ENCODE data around the gene VAX1. TPM values are rescaled to one million over a fixed set of nuclear protein-coding genes. Genes with fewer than 3 reads are reported as not detected.
"Not testable (repeated sequence)": the region's sequence is repeated elsewhere in the genome, so short reads cannot be mapped to it uniquely, and the experiment has no call there.

The VAX1 gene
- total and polyA plus RNA-seq, 10 donors = not detected

- TF ChIP-seq CTCF (IDR thresholded peaks at IDR 0.05 in 8 of 11, conservative IDR thresholded peaks at IDR 0.05 in 3 of 11) (no peak), POLR2A (IDR thresholded peaks at IDR 0.05) (no peak), POLR2AphosphoS5 (IDR thresholded peaks at IDR 0.05) (no peak)
- no peak for DNase-seq
- Histone ChIP-seq H3K27ac (no peak overlapping the region), H3K4me3 (peak overlapping the region in 1 of 8 donors; percentile 24), H3K27me3 (replicated peaks in 1 of 7) (peaks cover 8 to 100% (median 92%) of the 10 kb centered on the region in 7 donors), H3K4me1 (peaks cover 11 to 55% (median 51%) of the 10 kb centered on the region in 6 donors), H3K9me3 (no peaks in the 10 kb centered on the region), H3K36me3 (no peaks in the 10 kb centered on the region)
- 2 to 10% (median 5%) methylated on average over 23 to 27 of the region's 27 CpGs for WGBS, 5 donors
- intact Hi-C loops (cut with DNase I; ENCODE audit: low total_unique reads) = no loop called here
Measured at GRCh38 chr10:117132751-117133231, 5.3 kb downstream of the VAX1 start.

GRCh38 chr10:117131376-117132327 is 6.4 kb downstream of the VAX1 start:
- Histone ChIP-seq H3K27ac (no peak overlapping the region), H3K4me1 (peaks cover 3 to 43% (median 40%) of the 10 kb centered on the region in 6 donors), H3K36me3 (no peaks in the 10 kb centered on the region), H3K27me3 (replicated peaks in 1 of 7) (peaks cover 5 to 100% (median 90%) of the 10 kb centered on the region in 7 donors), H3K4me3 (peak overlapping the region in 5 of 8 donors; percentile 2 to 46 (median 10)), H3K9me3 (no peaks in the 10 kb centered on the region)
- TF ChIP-seq CTCF (IDR thresholded peaks at IDR 0.05 in 8 of 11, conservative IDR thresholded peaks at IDR 0.05 in 3 of 11) = no peak
- TF ChIP-seq POLR2AphosphoS5 (IDR thresholded peaks at IDR 0.05) = no peak
- TF ChIP-seq POLR2A (IDR thresholded peaks at IDR 0.05) = no peak
- 3 to 10% (median 5%) methylated on average over 44 to 47 of the region's 47 CpGs for WGBS, 5 donors
- intact Hi-C loops (cut with DNase I; ENCODE audit: low total_unique reads) = no loop called here
- DNase-seq = no peak

DNA sequence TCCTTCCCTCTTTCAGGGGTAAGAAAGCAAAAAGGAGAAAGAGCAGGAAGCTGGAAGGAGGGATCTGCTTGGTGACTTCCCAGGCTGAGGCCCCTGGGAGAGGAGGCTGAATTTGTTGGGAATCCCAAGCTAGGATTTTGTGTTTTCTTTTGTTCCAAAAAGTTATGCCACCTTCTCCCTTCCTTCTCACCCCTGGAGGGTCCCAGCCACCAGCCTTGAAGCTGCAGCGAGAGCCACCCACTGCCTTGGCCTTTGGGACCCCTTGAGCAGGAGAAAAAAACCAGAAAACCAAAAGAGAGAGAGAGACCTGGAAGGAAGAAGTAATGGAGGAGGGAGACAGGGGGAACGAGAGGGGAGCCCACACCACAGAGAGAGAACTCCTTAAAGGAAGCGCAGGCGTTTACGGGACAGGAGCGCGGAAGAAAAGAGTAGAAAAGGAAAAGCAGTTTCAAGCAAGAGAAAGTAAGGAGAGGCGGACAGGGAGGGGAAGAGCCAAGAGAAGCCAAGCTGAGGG is 7.2 kb downstream of the VAX1 start:
- TF ChIP-seq POLR2A (IDR thresholded peaks at IDR 0.05) (no peak), POLR2AphosphoS5 (IDR thresholded peaks at IDR 0.05) (no peak), CTCF (IDR thresholded peaks at IDR 0.05 in 8 of 11, conservative IDR thresholded peaks at IDR 0.05 in 3 of 11) (no peak)
- Histone ChIP-seq H3K27me3 (replicated peaks in 1 of 7) (peaks cover 5 to 98% (median 88%) of the 10 kb centered on the region in 7 donors), H3K4me1 (peaks cover 3 to 40% (median 38%) of the 10 kb centered on the region in 6 donors), H3K4me3 (peak overlapping the region in 5 of 8 donors; percentile 2 to 46 (median 10)), H3K9me3 (no peaks in the 10 kb centered on the region), H3K27ac (no peak overlapping the region), H3K36me3 (no peaks in the 10 kb centered on the region)
- 14 to 28% (median 25%) methylated on average over 8 of the region's 8 CpGs for WGBS, 5 donors
- no peak for DNase-seq
- intact Hi-C loops (cut with DNase I; ENCODE audit: low total_unique reads) = no loop called here

DNA sequence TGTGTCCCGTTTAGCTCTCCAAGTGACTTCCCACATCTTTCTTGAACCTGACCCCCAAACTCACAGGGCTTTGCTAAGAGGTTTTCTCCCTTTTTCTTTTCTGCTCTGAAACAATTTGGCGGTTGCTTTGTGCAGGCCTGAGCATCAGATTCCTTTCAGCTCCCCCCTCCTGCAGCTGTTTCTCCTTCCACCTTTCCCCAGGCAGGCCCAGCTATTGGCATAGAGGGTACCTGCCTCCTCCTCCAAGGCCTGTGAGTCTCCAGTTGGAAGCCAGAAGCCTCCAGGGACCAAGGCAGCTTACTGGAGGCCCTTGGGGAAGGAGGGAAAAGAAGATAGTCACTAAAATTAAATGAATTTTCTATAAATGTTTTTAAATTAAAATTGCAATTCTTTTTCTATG is 7.7 kb downstream of the VAX1 start:
- WGBS, 5 donors = 65 to 70% (median 68%) methylated on average over 2 of the region's 2 CpGs
- intact Hi-C loops (cut with DNase I; ENCODE audit: low total_unique reads) = no loop called here
- no peaks in the 10 kb centered on the region for H3K36me3 ChIP-seq
- DNase-seq = no peak
- peaks cover 3 to 40% (median 38%) of the 10 kb centered on the region in 6 donors for H3K4me1 ChIP-seq
- H3K27me3 ChIP-seq (replicated peaks in 1 of 7) = peaks cover 5 to 98% (median 84%) of the 10 kb centered on the region in 7 donors
- TF ChIP-seq CTCF (IDR thresholded peaks at IDR 0.05 in 8 of 11, conservative IDR thresholded peaks at IDR 0.05 in 3 of 11) (no peak), POLR2AphosphoS5 (IDR thresholded peaks at IDR 0.05) (no peak), POLR2A (IDR thresholded peaks at IDR 0.05) (no peak)
- no peaks in the 10 kb centered on the region for H3K9me3 ChIP-seq
- no peak overlapping the region for H3K4me3 ChIP-seq
- no peak overlapping the region for H3K27ac ChIP-seq

GRCh38 chr10:117126645-117127044 is 11.4 kb downstream of the VAX1 start:
- intact Hi-C loops (cut with DNase I; ENCODE audit: low total_unique reads); H3K27ac ChIP-seq; H3K4me1 ChIP-seq; H3K4me3 ChIP-seq; H3K9me3 ChIP-seq; DNase-seq; H3K36me3 ChIP-seq: not testable (repeated sequence)
- 93 to 97% (median 95%) methylated on average over 12 to 18 of the region's 23 CpGs for WGBS, 5 donors
- H3K27me3 ChIP-seq (replicated peaks in 1 of 7) = peaks cover under 1 to 81% (median 49%) of the 10 kb centered on the region in 7 donors
